TTC549 (cell line): ENCODE data around the gene DNAJA4.
"Not testable (repeated sequence)": the region's sequence is repeated elsewhere in the genome, so short reads cannot be mapped to it uniquely, and the experiment has no call there.

Experiments used
- FAIRE-seq: peaks from 2 replicates; lab custom pipeline; 2012; peaks lifted over from hg19 to GRCh38; lab: Jason Lieb, UNC

Gene DNAJA4

GRCh38 chr15:78244893-78245292 is 19.5 kb upstream of the DNAJA4 start:
- FAIRE-seq: no peak

- FAIRE-seq: not testable (repeated sequence)
Observed at GRCh38 chr15:78245392-78245791, 19.0 kb upstream of the DNAJA4 start.

GRCh38 chr15:78245976-78246620 is 18.3 kb upstream of the DNAJA4 start:
- not testable (repeated sequence) for FAIRE-seq

GRCh38 chr15:78247911-78248310 is 16.5 kb upstream of the DNAJA4 start:
- no peak for FAIRE-seq

- no peak for FAIRE-seq
Observed at GRCh38 chr15:78249131-78249530, 15.2 kb upstream of the DNAJA4 start.

- FAIRE-seq: no peak
Observed at GRCh38 chr15:78251136-78251535, 13.2 kb upstream of the DNAJA4 start.

- no peak for FAIRE-seq
Observed at GRCh38 chr15:78255421-78256043, 8.8 kb upstream of the DNAJA4 start.

- no peak for FAIRE-seq
Observed at GRCh38 chr15:78256044-78256437, 8.3 kb upstream of the DNAJA4 start.

- no peak for FAIRE-seq
Observed at GRCh38 chr15:78257681-78258080, 6.7 kb upstream of the DNAJA4 start.

GRCh38 chr15:78259232-78259631 is 5.1 kb upstream of the DNAJA4 start:
- no peak for FAIRE-seq

- no peak for FAIRE-seq
Observed at GRCh38 chr15:78260489-78260888, 3.9 kb upstream of the DNAJA4 start.

- no peak for FAIRE-seq
Observed at GRCh38 chr15:78261062-78261461, 3.3 kb upstream of the DNAJA4 start.

- FAIRE-seq: no peak
Observed at GRCh38 chr15:78263351-78263781, 996 bp upstream of the DNAJA4 start.

GRCh38 chr15:78263907-78264303 is 457 bp upstream of the DNAJA4 start:
- no peak for FAIRE-seq

- FAIRE-seq: no peak
Observed at GRCh38 chr15:78265137-78265460, 737 bp downstream of the DNAJA4 start.

GRCh38 chr15:78265752-78266224 is 1.4 kb downstream of the DNAJA4 start:
- FAIRE-seq: no peak

GRCh38 chr15:78266229-78266628 is 1.9 kb downstream of the DNAJA4 start:
- FAIRE-seq: no peak

GRCh38 chr15:78266806-78267205 is 2.4 kb downstream of the DNAJA4 start:
- FAIRE-seq: no peak

- FAIRE-seq: no peak
Observed at GRCh38 chr15:78272316-78272715, 8.0 kb downstream of the DNAJA4 start.

- FAIRE-seq: no peak
Observed at GRCh38 chr15:78272776-78273175, 8.4 kb downstream of the DNAJA4 start.

GRCh38 chr15:78274994-78275393 is 10.6 kb downstream of the DNAJA4 start:
- FAIRE-seq: no peak

- FAIRE-seq: no peak
Observed at GRCh38 chr15:78276064-78276943, 11.9 kb downstream of the DNAJA4 start.
